OCI-LY3 (cell line): ENCODE data around the gene LYAR.

Experiments used
- H2AFZ ChIP-seq: fragments of 200-600, 300-600 bp; shearing (Covaris generic); 2 replicates; pipeline ENCODE4 v1.6.0; 2014; ENCODE audit warnings: antibody characterized with exemption, low read depth, low read length
- H3K27ac ChIP-seq: fragments of 200-600, 300-600 bp; sonication (generic); 2 replicates; pipeline ENCODE4 v1.5.1; 2014; ENCODE audit warnings: mild to moderate bottlenecking, low read length, moderate library complexity, mixed read lengths
- H3K27me3 ChIP-seq: fragments of 200-600, 300-600 bp; sonication (generic); 2 replicates; pipeline ENCODE4 v1.6.1; 2014; ENCODE audit warnings: low read depth, low read length, mixed read lengths
- H3K36me3 ChIP-seq: fragments of 200-600, 300-600 bp; sonication (generic); replicated peaks from 2 replicates; pipeline ENCODE3; 2014; ENCODE audit warnings: low read depth, low read length, mixed read lengths
- H3K4me1 ChIP-seq: fragments of 300-600, 200-600 bp; sonication (generic); 2 replicates; pipeline ENCODE4 v1.6.1; 2014; ENCODE audit warnings: low read length, mixed read lengths
- H3K4me2 ChIP-seq: fragments of 200-600, 300-600 bp; sonication (generic); 2 replicates; pipeline ENCODE4 v1.6.1; 2014; ENCODE audit warnings: low read length, mixed read lengths
- H3K4me3 ChIP-seq: fragments of 300-600, 200-600 bp; sonication (generic); 2 replicates; pipeline ENCODE4 v1.5.1; 2014; ENCODE audit warnings: antibody characterized with exemption, mild to moderate bottlenecking, low read length, moderate library complexity
- H3K79me2 ChIP-seq: fragments of 300-600, 200-600 bp; shearing (Covaris generic); 2 replicates; pipeline ENCODE4 v1.6.1; 2014; ENCODE audit warnings: mild to moderate bottlenecking, low read length, mixed read lengths
- H3K9ac ChIP-seq: fragments of 300-600, 200-600 bp; shearing (Covaris generic); 2 replicates; pipeline ENCODE4 v1.6.0; 2014; ENCODE audit warnings: mild to moderate bottlenecking, low read length, moderate library complexity
- H3K9me3 ChIP-seq: fragments of 200-600, 300-600 bp; shearing (Covaris generic); 2 replicates; pipeline ENCODE4 v1.6.1; 2014; ENCODE audit warnings: low read length, mixed read lengths; ENCODE audit not compliant: insufficient read depth
- H4K20me1 ChIP-seq: fragments of 200-600, 300-600 bp; sonication (generic); 2 replicates; pipeline ENCODE4 v1.6.1; 2016; ENCODE audit warnings: low read length, mixed read lengths; ENCODE audit not compliant: insufficient read depth
- EZH2phosphoT487 ChIP-seq: fragments of 200-600 bp; shearing (Covaris generic); IDR thresholded peaks from 2 replicates; pipeline ENCODE4 v1.6.1; 2018; ENCODE audit warnings: antibody characterized with exemption, mixed run types, low read depth
- TF ChIP-seq, protein P1 (sequence below): fragments of 200-600, 300-600 bp; sonication (generic); IDR thresholded peaks from 2 replicates; pipeline ENCODE4 v1.5.1; 2014; ENCODE audit warnings: antibody characterized with exemption, low read length, low read depth

Gene LYAR

DNA sequence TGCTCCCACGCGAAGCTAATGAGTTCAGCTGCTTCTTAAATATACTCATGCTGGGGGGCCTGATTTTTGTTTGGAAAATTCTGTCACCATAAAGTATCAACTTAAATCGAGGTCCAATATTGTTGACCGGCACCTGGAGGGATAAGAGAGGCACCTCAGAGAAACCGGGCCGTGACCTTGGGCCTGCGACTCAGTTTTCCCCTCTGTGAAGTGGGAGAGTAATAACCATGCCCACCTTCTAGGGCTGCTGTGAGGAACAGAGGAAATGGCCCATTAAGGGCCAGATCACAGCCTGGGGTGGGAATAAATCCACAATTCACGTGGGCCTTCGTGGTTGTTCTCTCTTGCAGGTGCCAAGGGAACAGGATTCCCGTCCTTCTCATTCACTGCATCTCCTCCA is 39.5 kb upstream of the LYAR start:
- peaks cover 10% of the 10 kb centered on the region for H3K36me3 ChIP-seq
- TF ChIP-seq, protein P1, sequence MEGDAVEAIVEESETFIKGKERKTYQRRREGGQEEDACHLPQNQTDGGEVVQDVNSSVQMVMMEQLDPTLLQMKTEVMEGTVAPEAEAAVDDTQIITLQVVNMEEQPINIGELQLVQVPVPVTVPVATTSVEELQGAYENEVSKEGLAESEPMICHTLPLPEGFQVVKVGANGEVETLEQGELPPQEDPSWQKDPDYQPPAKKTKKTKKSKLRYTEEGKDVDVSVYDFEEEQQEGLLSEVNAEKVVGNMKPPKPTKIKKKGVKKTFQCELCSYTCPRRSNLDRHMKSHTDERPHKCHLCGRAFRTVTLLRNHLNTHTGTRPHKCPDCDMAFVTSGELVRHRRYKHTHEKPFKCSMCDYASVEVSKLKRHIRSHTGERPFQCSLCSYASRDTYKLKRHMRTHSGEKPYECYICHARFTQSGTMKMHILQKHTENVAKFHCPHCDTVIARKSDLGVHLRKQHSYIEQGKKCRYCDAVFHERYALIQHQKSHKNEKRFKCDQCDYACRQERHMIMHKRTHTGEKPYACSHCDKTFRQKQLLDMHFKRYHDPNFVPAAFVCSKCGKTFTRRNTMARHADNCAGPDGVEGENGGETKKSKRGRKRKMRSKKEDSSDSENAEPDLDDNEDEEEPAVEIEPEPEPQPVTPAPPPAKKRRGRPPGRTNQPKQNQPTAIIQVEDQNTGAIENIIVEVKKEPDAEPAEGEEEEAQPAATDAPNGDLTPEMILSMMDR: no peak
- no peak for TF ChIP-seq EZH2phosphoT487
- H3K4me2 ChIP-seq: 0 out of 2 replicates have a peak overlapping the region, but pooled peaks have one; percentile 5
- peaks cover 61% of the 10 kb centered on the region for H3K4me1 ChIP-seq
- H3K27me3 ChIP-seq: no peaks in the 10 kb centered on the region
- H3K27ac ChIP-seq: peak overlapping the region; percentile 44
- H2AFZ ChIP-seq: no peak overlapping the region
- peak overlapping the region; percentile 10; the same call in 1 of the 2 replicates for H3K9ac ChIP-seq
- H3K9me3 ChIP-seq: peaks cover 3% of the 10 kb centered on the region; the same call in 1 of the 2 replicates
- H4K20me1 ChIP-seq: no peaks in the 10 kb centered on the region
- H3K4me3 ChIP-seq: no peak overlapping the region
- H3K79me2 ChIP-seq: no peaks in the 10 kb centered on the region

DNA sequence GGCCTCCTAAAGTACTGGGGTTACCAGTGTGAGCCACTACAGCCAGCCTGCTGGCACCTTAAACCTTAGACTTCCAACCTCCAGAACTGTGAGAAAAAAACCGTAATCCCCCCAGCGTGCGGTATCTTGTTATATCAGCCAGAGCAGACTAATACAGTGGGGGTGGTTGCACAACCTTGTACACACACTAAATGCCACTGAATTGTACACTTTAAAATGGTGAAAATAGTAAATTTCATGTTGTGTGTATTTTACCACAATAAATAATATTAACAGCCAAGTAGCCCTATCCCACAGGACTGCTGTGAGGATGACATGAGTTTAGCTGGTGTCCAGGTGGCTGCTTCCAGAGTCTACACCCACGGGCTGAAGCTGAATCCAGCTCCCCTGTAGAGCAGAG is 38.9 kb upstream of the LYAR start:
- no peak overlapping the region; the same call in 1 of the 2 replicates for H3K9ac ChIP-seq
- no peak overlapping the region for H2AFZ ChIP-seq
- peaks cover 10% of the 10 kb centered on the region for H3K36me3 ChIP-seq
- no peaks in the 10 kb centered on the region for H3K79me2 ChIP-seq
- H3K4me1 ChIP-seq: peaks cover 55% of the 10 kb centered on the region
- no peak overlapping the region for H3K27ac ChIP-seq
- TF ChIP-seq, protein P1: no peak
- no peak for TF ChIP-seq EZH2phosphoT487
- no peaks in the 10 kb centered on the region for H3K27me3 ChIP-seq
- no peaks in the 10 kb centered on the region for H4K20me1 ChIP-seq
- no peak overlapping the region for H3K4me3 ChIP-seq
- peaks cover 3% of the 10 kb centered on the region; the same call in 1 of the 2 replicates for H3K9me3 ChIP-seq
- H3K4me2 ChIP-seq: no peak overlapping the region

DNA sequence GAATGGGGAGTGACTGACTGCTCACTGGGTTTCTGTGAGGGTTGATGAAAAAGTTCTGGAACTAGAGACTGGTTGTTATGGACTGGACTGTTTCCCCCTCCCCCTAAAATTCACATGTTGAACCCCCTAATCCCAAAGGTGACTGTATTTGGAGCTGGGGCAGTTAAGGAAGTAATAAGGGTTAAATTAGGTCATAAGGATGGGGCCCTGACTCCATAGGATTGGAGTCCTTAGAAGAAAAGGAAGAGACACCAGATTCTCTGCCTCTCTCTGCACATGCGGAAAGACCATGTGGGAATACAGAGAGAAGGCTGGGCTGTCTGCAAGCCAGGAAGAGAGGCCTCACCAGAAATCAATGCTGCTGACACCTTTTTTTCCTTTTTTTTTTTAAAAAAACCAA is 38.3 kb upstream of the LYAR start:
- no peak for TF ChIP-seq EZH2phosphoT487
- TF ChIP-seq, protein P1: no peak
- Histone ChIP-seq H3K9ac (no peak overlapping the region), H3K27me3 (no peaks in the 10 kb centered on the region), H2AFZ (no peak overlapping the region), H3K27ac (no peak overlapping the region), H4K20me1 (no peaks in the 10 kb centered on the region), H3K36me3 (peaks cover 10% of the 10 kb centered on the region), H3K9me3 (peaks cover 3% of the 10 kb centered on the region; the same call in 1 of the 2 replicates), H3K4me1 (peaks cover 49% of the 10 kb centered on the region), H3K4me2 (no peak overlapping the region), H3K4me3 (no peak overlapping the region), H3K79me2 (no peaks in the 10 kb centered on the region)

DNA sequence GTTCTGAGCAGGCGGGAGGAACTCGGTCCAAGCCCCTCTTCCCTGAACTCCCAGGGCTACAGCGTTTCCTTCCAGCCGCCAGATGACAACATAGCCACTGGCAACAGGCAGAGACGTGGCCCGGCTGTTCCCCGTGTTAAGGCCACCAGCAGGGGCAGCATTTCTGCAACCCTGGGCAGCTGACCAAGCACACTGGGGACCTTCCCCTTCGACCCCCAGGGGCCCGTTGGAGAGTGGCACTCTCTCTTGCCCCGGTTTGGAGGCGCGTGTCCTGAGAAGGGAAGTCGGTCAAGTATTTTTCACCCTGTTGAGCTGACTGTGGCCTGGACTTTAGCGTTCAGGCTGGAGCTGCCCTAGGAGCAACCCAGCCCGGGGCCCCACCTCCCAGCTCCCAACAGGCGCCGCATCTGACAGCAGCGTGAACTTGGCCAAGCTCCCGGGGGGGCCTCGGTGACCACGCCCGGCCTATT is 37.7 kb upstream of the LYAR start:
- Histone ChIP-seq H3K27ac (no peak overlapping the region), H2AFZ (no peak overlapping the region), H3K79me2 (no peaks in the 10 kb centered on the region), H3K4me3 (no peak overlapping the region), H3K4me2 (no peak overlapping the region), H3K27me3 (no peaks in the 10 kb centered on the region), H3K4me1 (peaks cover 43% of the 10 kb centered on the region), H4K20me1 (no peaks in the 10 kb centered on the region), H3K36me3 (peaks cover 10% of the 10 kb centered on the region), H3K9ac (no peak overlapping the region), H3K9me3 (peaks cover 3% of the 10 kb centered on the region; the same call in 1 of the 2 replicates)
- TF ChIP-seq, protein P1: peak; percentile 10; the same call in 1 of the 2 replicates
- TF ChIP-seq EZH2phosphoT487: no peak
